ENCODE results near the gene ATXN1.

Gene ATXN1

GRCh38 chr6:16498957-16499356 lies 262.3 kb downstream of the ATXN1 start:
- Histone ChIP-seq H3K4me3 (replicated peaks; ENCODE audit: insufficient read depth, low read length) (no peak overlapping the region), H3K27me3 (ENCODE audit: insufficient read depth, poor library complexity, severe bottlenecking) (no peaks in the 10 kb centered on the region), H3K27ac (replicated peaks) (no peak overlapping the region)
- no peak for DNase-seq (ENCODE audit: low read depth in 1 of 2, low spot score in 1 of 2)
- TF ChIP-seq POLR2AphosphoS5 (IDR thresholded peaks at IDR 0.05; ENCODE audit: low read depth) (no peak), GABPA (IDR thresholded peaks at IDR 0.05; ENCODE audit: low read depth) (no peak), REST (IDR thresholded peaks at IDR 0.05; ENCODE audit: insufficient replicate concordance, low read depth) (no peak), CTCF (IDR thresholded peaks at IDR 0.05; ENCODE audit: insufficient read depth, low read length) (no peak), SPI1 (IDR thresholded peaks at IDR 0.05; ENCODE audit: borderline replicate concordance, low read depth) (no peak)

- no peak for DNase-seq (ENCODE audit: low read depth in 1 of 2, low spot score in 1 of 2)
- TF ChIP-seq REST (IDR thresholded peaks at IDR 0.05; ENCODE audit: insufficient replicate concordance, low read depth) (no peak), POLR2AphosphoS5 (IDR thresholded peaks at IDR 0.05; ENCODE audit: low read depth) (no peak), SPI1 (IDR thresholded peaks at IDR 0.05; ENCODE audit: borderline replicate concordance, low read depth) (no peak), GABPA (IDR thresholded peaks at IDR 0.05; ENCODE audit: low read depth) (no peak), CTCF (IDR thresholded peaks at IDR 0.05; ENCODE audit: insufficient read depth, low read length) (no peak)
- H3K4me3 ChIP-seq (replicated peaks; ENCODE audit: insufficient read depth, low read length): no peak overlapping the region
- no peak overlapping the region for H3K27ac ChIP-seq (replicated peaks)
- H3K27me3 ChIP-seq (ENCODE audit: insufficient read depth, poor library complexity, severe bottlenecking): no peaks in the 10 kb centered on the region
These were observed 263.0 kb downstream of the ATXN1 start for GRCh38 chr6:16498237-16498636.

GRCh38 chr6:16496991-16497801 lies 264.1 kb downstream of the ATXN1 start:
- H3K4me3 ChIP-seq (replicated peaks; ENCODE audit: insufficient read depth, low read length): no peak overlapping the region
- no peak for TF ChIP-seq POLR2AphosphoS5 (IDR thresholded peaks at IDR 0.05; ENCODE audit: low read depth)
- H3K27ac ChIP-seq (replicated peaks): no peak overlapping the region
- H3K27me3 ChIP-seq (ENCODE audit: insufficient read depth, poor library complexity, severe bottlenecking): no peaks in the 10 kb centered on the region
- no peak for DNase-seq (ENCODE audit: low read depth in 1 of 2, low spot score in 1 of 2)

GRCh38 chr6:16496210-16496609 lies 265.1 kb downstream of the ATXN1 start:
- Histone ChIP-seq H3K4me3 (replicated peaks; ENCODE audit: insufficient read depth, low read length) (no peak overlapping the region), H3K27ac (replicated peaks) (no peak overlapping the region), H3K27me3 (ENCODE audit: insufficient read depth, poor library complexity, severe bottlenecking) (no peaks in the 10 kb centered on the region)
- no peak for DNase-seq (ENCODE audit: low read depth in 1 of 2, low spot score in 1 of 2)
- TF ChIP-seq REST (IDR thresholded peaks at IDR 0.05; ENCODE audit: insufficient replicate concordance, low read depth) (no peak), POLR2AphosphoS5 (IDR thresholded peaks at IDR 0.05; ENCODE audit: low read depth) (no peak), CTCF (IDR thresholded peaks at IDR 0.05; ENCODE audit: insufficient read depth, low read length) (no peak), GABPA (IDR thresholded peaks at IDR 0.05; ENCODE audit: low read depth) (no peak), SPI1 (IDR thresholded peaks at IDR 0.05; ENCODE audit: borderline replicate concordance, low read depth) (no peak)

Measured in HL-60 (cell line).